ENCODE measurements around the gene ADAMTS1. TPM values are rescaled to one million over a fixed set of nuclear protein-coding genes. Genes with fewer than 3 reads are reported as not detected.

ADAMTS1 gene
- total and polyA plus RNA-seq, 2 donors (not counting 3 experiments of a cell fraction or from before 2014, with no cell fraction given), result 15.4 to 16.3 TPM

GRCh38 chr21:26842974-26843932 is 2.0 kb downstream of the ADAMTS1 start:
- DNase-seq (ENCODE audit: low read depth, low spot score) (peak; percentile 94), FAIRE-seq (peak; percentile 98)
- TF ChIP-seq MAX (IDR thresholded peaks at IDR 0.05; ENCODE audit: insufficient read depth, insufficient read length), result peak; percentile 84
- TF ChIP-seq MYC (IDR thresholded peaks at IDR 0.05; ENCODE audit: low read depth, low read length), result no peak
- no peak for TF ChIP-seq POLR2A (IDR thresholded peaks at IDR 0.05; ENCODE audit: low read depth, low read length)
- TF ChIP-seq CTCF (IDR thresholded peaks at IDR 0.05; ENCODE audit: extremely low read depth in 1 of 2, insufficient read depth in 1 of 2, low read depth in 1 of 2, low read length in 2 of 2), result peak; percentile 12 to 34
- no peak for TF ChIP-seq GATA2 (IDR thresholded peaks at IDR 0.05; ENCODE audit: insufficient read depth, insufficient read length, low read depth, low read length)
- TF ChIP-seq JUN (IDR thresholded peaks at IDR 0.05; ENCODE audit: borderline replicate concordance, insufficient read depth, insufficient read length, low read depth), result peak; percentile 77
- peak; percentile 82 for TF ChIP-seq FOS (IDR thresholded peaks at IDR 0.05; ENCODE audit: borderline replicate concordance, insufficient read depth, low read length)
- TF ChIP-seq POLR2AphosphoS5 (IDR thresholded peaks at IDR 0.05; ENCODE audit: insufficient read depth, low read depth, low read length), result no peak
- TF ChIP-seq EZH2 (IDR thresholded peaks at IDR 0.05; ENCODE audit: borderline replicate concordance, low read depth, low read length, severe bottlenecking), result no peak
- dilution Hi-C loops (cut with MboI; ENCODE audit: extremely low pct_ligation_motif_present, low sequenced_read_pairs), result no loop called here
- peak overlapping the region; percentile 38 to 77 (median 64) for H3K4me3 ChIP-seq (replicated peaks in 1 of 3; ENCODE audit: insufficient read depth in 1 of 3, low read depth in 1 of 3, low read length in 3 of 3)
- no peaks in the 10 kb centered on the region for H4K20me1 ChIP-seq (replicated peaks; ENCODE audit: control insufficient read depth, extremely low read depth, insufficient read depth, low read length)
- H2AFZ ChIP-seq (ENCODE audit: low read depth, low read length), result peak overlapping the region; percentile 88
- no peaks in the 10 kb centered on the region for H3K9me1 ChIP-seq (replicated peaks; ENCODE audit: control insufficient read depth, extremely low read depth, insufficient read depth, low read length)
- peaks cover 0 to 11% of the 10 kb centered on the region in 2 experiments for H3K36me3 ChIP-seq (ENCODE audit: control insufficient read depth in 2 of 2, extremely low read depth in 1 of 2, insufficient read depth in 2 of 2, low read length in 2 of 2)
- POLR2A ChIA-PET, result no interaction called here
- intact Hi-C loops (cut with micrococcal nuclease), result loop anchor here (1.0 to 10.0 kb wide), 5 partner anchors 74 to 1679 kb away; no protein-coding TSS in a partner anchor
- peaks cover 5 to 16% of the 10 kb centered on the region in 2 experiments for H3K27me3 ChIP-seq (ENCODE audit: control insufficient read depth in 2 of 2, insufficient read depth in 2 of 2, low read length in 2 of 2)
- no TSS peak for BruUV-seq (replicated peaks)
- H3K9me3 ChIP-seq (replicated peaks; ENCODE audit: control insufficient read depth, insufficient read depth, low read length), result no peaks in the 10 kb centered on the region
- H3K9ac ChIP-seq (replicated peaks; ENCODE audit: extremely low read depth, insufficient read depth, low read length), result peak overlapping the region; percentile 86
- H3K4me2 ChIP-seq (ENCODE audit: insufficient read depth, low read length), result peak overlapping the region; percentile 91
- H3K79me2 ChIP-seq (ENCODE audit: control insufficient read depth, insufficient read depth, low read length), result peaks cover 13% of the 10 kb centered on the region
- CTCF ChIA-PET, result interaction anchor here (0.6 to 6.8 kb wide), 8 partner anchors 9 to 1902 kb away, joined by 3 to 131 read pairs (median 4); no protein-coding TSS in a partner anchor
- H3K27ac ChIP-seq (ENCODE audit: insufficient read depth, low read depth, low read length), result peak overlapping the region; percentile 80
- peaks cover 35% of the 10 kb centered on the region for H3K4me1 ChIP-seq (ENCODE audit: control insufficient read depth, extremely low read depth, insufficient read depth, low read length)

Data from endothelial cell of umbilical vein (primary cell).